ENCODE data around the gene TBX5.

- TF ChIP-seq YY1 (IDR thresholded peaks at IDR 0.05; ENCODE audit: low read depth) (no peak), TAF1 (IDR thresholded peaks at IDR 0.05; ENCODE audit: low read depth) (no peak), EP300 (IDR thresholded peaks at IDR 0.05; ENCODE audit: borderline replicate concordance) (no peak), MAX (IDR thresholded peaks at IDR 0.05) (no peak), TEAD4 (IDR thresholded peaks at IDR 0.05) (no peak), RAD21 (IDR thresholded peaks at IDR 0.05; ENCODE audit: low read depth) (no peak), ZBTB7A (IDR thresholded peaks at IDR 0.05; ENCODE audit: low read depth) (no peak), EGR1 (IDR thresholded peaks at IDR 0.05) (no peak), TCF12 (IDR thresholded peaks at IDR 0.05; ENCODE audit: low read depth) (no peak), CREB1 (IDR thresholded peaks at IDR 0.05; ENCODE audit: low read depth) (no peak)
- TF ChIP-seq, protein P1, sequence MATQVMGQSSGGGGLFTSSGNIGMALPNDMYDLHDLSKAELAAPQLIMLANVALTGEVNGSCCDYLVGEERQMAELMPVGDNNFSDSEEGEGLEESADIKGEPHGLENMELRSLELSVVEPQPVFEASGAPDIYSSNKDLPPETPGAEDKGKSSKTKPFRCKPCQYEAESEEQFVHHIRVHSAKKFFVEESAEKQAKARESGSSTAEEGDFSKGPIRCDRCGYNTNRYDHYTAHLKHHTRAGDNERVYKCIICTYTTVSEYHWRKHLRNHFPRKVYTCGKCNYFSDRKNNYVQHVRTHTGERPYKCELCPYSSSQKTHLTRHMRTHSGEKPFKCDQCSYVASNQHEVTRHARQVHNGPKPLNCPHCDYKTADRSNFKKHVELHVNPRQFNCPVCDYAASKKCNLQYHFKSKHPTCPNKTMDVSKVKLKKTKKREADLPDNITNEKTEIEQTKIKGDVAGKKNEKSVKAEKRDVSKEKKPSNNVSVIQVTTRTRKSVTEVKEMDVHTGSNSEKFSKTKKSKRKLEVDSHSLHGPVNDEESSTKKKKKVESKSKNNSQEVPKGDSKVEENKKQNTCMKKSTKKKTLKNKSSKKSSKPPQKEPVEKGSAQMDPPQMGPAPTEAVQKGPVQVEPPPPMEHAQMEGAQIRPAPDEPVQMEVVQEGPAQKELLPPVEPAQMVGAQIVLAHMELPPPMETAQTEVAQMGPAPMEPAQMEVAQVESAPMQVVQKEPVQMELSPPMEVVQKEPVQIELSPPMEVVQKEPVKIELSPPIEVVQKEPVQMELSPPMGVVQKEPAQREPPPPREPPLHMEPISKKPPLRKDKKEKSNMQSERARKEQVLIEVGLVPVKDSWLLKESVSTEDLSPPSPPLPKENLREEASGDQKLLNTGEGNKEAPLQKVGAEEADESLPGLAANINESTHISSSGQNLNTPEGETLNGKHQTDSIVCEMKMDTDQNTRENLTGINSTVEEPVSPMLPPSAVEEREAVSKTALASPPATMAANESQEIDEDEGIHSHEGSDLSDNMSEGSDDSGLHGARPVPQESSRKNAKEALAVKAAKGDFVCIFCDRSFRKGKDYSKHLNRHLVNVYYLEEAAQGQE (IDR thresholded peaks at IDR 0.05; ENCODE audit: low read depth), result no peak
Observed at GRCh38 chr12:114342656-114343055, 63.3 kb downstream of the TBX5 start.
